Mammary epithelial cell (primary cell): Measurements from ENCODE around the gene DCDC2B.

Experiments
- CTCF ChIP-seq, 2 donors: IDR thresholded peaks in 1 of 2; conservative IDR thresholded peaks in 1 of 2; 2 replicates each; pipeline ENCODE4 v1.5.1; 2011 to 2012; ENCODE audit warnings: inconsistent platforms in 2 of 2, low read length in 2 of 2, mild to moderate bottlenecking in 2 of 2, control low read depth in 1 of 2, low read depth in 1 of 2; ENCODE audit not compliant: insufficient read depth in 1 of 2; ENCODE audit errors: extremely low read depth in 1 of 2
- EZH2 ChIP-seq: IDR thresholded peaks from 2 replicates; pipeline ENCODE4 v1.6.1; 2012; ENCODE audit warnings: low read length, inconsistent platforms, borderline replicate concordance

- TF ChIP-seq CTCF (conservative IDR thresholded peaks at IDR 0.05 in 1 of 2, IDR thresholded peaks at IDR 0.05 in 1 of 2; ENCODE audit: extremely low read depth in 1 of 2, insufficient read depth in 1 of 2, low read depth in 1 of 2, low read length in 2 of 2), result no peak
- TF ChIP-seq EZH2, result no peak
Observed at GRCh38 chr1:32242341-32242851, 33.5 kb downstream of the DCDC2B start.
